Mucosa of descending colon (tissue), 3 donors: ENCODE measurements around the gene BSG. TPM values are rescaled to one million over a fixed set of nuclear protein-coding genes. Genes with fewer than 3 reads are reported as not detected.

Source experiments
- ATAC-seq: fragments of 200-7000 bp; cut with Tn5 transposase; one replicate; pipeline ENCODE4 v1.9.1; 2020; ENCODE audit warnings: mild to moderate bottlenecking, moderate library complexity
- DNase-seq, 3 donors: peaks; one replicate each; pipeline ENCODE4 v3.0.0-alpha.2; 2020
- H3K36me3 ChIP-seq: fragments of 200-600 bp; one replicate; pipeline ENCODE4 v1.8.0; 2021; ENCODE audit warnings: low read depth, mild to moderate bottlenecking
- H3K4me1 ChIP-seq: fragments of 200-600 bp; one replicate; pipeline ENCODE4 v1.8.0; 2021; ENCODE audit warnings: low read depth, mild to moderate bottlenecking
- H3K4me3 ChIP-seq: fragments of 200-600 bp; one replicate; pipeline ENCODE4 v1.8.0; 2021; ENCODE audit warnings: mild to moderate bottlenecking
- H3K9me3 ChIP-seq: fragments of 200-600 bp; one replicate; pipeline ENCODE4 v1.8.0; 2021; ENCODE audit warnings: mild to moderate bottlenecking
- CTCF ChIP-seq: fragments of 200-600 bp; IDR thresholded peaks from one replicate; pipeline ENCODE4 v1.8.0; 2022; ENCODE audit warnings: antibody characterized with exemption, mild to moderate bottlenecking
- intact Hi-C, 2 donors: fragments of 100-400 bp; cut with DNase I in 1 of 2; cut with micrococcal nuclease in 1 of 2; formaldehyde crosslinking; loops; one replicate each; pipeline versions ENCODE4 v1.11.0 to v1.11.1; 2022; cut with DNase I, micrococcal nuclease
- total RNA-seq, 3 donors: library from RNA; stranded (reverse); fragmentation: NEBNext Ultra II Directional in 2 of 3; extraction: Animal tissue kit (Norgen Biotek cat#: 25700) in 2 of 3; gene quantifications; one replicate each; pipeline versions ENCODE4 v1.2.1 to v1.2.4, GENCODE V29; 2021 to 2023
- donor health status: DM: no; HTN: no; CAD: no; lungs with moderate emphysema.
- donor health status: DM: no; HTN: no; CAD: no.
- donor health status: DM: no; HTN: yes; CAD: no.

The BSG gene
- total RNA-seq, 3 donors from 2014 or later = 695 to 1,536 (median 896) TPM

- no peak for ATAC-seq
- DNase-seq = no peak
- TF ChIP-seq CTCF = no peak
- Histone ChIP-seq H3K9me3 (no peaks in the 10 kb centered on the region), H3K4me1 (peaks cover 5% of the 10 kb centered on the region), H3K36me3 (no peaks in the 10 kb centered on the region), H3K4me3 (no peak overlapping the region)
- intact Hi-C loops = no loop called here
Measured at GRCh38 chr19:566844-567243, 5.6 kb upstream of the BSG start.

GRCh38 chr19:567296-567900, 5.0 kb upstream of the BSG start:
- ATAC-seq (no peak), DNase-seq (no peak)
- H3K4me3 ChIP-seq = no peak overlapping the region
- TF ChIP-seq CTCF = no peak
- intact Hi-C loops = no loop called here
- peaks cover 5% of the 10 kb centered on the region for H3K4me1 ChIP-seq
- no peaks in the 10 kb centered on the region for H3K36me3 ChIP-seq
- H3K9me3 ChIP-seq = no peaks in the 10 kb centered on the region

- peak in 2 of 3 donors; percentile 69 to 70 for DNase-seq
- Histone ChIP-seq H3K36me3 (no peaks in the 10 kb centered on the region), H3K4me1 (peaks cover 19% of the 10 kb centered on the region), H3K4me3 (no peak overlapping the region), H3K9me3 (no peaks in the 10 kb centered on the region)
- no peak for TF ChIP-seq CTCF
- no peak for ATAC-seq
- intact Hi-C loops = no loop called here
Measured at GRCh38 chr19:570251-570686, 2.1 kb upstream of the BSG start.

GRCh38 chr19:570937-571565, 1.3 kb upstream of the BSG start:
- intact Hi-C loops = no loop called here
- H3K36me3 ChIP-seq = no peaks in the 10 kb centered on the region
- TF ChIP-seq CTCF = no peak
- peak; percentile 67 to 78 (median 76) for DNase-seq
- peaks cover 27% of the 10 kb centered on the region for H3K4me1 ChIP-seq
- peak; percentile 46 for ATAC-seq
- no peaks in the 10 kb centered on the region for H3K9me3 ChIP-seq
- H3K4me3 ChIP-seq = peak overlapping the region; percentile 3

GRCh38 chr19:571566-571974, 826 bp upstream of the BSG start:
- peaks cover 31% of the 10 kb centered on the region for H3K4me1 ChIP-seq
- intact Hi-C loops = no loop called here
- TF ChIP-seq CTCF = no peak
- ATAC-seq (peak; percentile 21), DNase-seq (no peak)
- H3K9me3 ChIP-seq = no peaks in the 10 kb centered on the region
- H3K4me3 ChIP-seq = peak overlapping the region; percentile 3
- no peaks in the 10 kb centered on the region for H3K36me3 ChIP-seq
